ENCODE measurements around the gene TBC1D24. TPM values are rescaled to one million over a fixed set of nuclear protein-coding genes. Genes with fewer than 3 reads are reported as not detected.

TBC1D24 gene
- total and polyA plus RNA-seq, 9 of the 15 experiments (the other 6 are each of a cell fraction or from before 2014, with no cell fraction given): 1.7 to 22.6 (median 7.2) TPM

DNA sequence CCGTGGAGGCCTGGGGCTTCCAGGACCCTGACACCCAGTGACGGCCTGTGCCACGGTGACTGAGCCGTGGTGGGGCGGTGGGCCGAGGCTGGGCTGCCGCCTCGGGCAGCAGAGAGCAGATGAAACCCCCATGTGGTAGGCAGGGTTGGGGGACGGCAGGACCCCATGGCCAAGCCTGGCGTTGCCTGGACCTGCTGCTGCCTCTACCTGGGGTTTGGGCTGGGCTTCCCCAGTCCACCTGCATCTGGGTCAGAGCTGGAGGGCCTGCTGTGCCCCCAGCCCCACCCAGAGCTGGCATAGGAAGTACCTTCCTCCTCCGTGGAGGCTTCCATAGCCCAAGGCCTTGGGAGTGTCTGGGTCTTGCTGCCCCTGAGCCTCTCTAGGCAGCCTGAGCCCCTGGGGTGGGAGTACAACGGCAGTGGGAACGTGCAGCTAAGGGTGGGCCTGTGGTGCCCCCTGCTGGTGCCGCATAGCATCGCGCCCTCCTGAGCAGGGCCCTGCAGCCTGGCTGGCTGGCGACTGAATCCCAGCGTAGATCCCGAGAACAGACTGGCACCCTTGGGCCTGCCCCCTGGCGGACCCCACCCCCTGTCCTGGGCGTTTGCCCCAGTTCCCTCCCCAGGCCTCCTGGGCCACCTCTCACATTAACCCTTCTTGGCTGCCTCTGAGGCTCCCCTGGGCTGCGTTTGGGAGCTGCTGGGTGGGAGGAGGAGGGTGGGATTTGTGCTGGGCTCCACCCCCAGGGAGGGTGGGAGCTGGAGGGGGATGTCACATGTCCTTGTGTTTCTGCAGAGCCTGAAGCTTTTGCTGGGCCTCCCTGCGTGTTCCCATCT is 26.2 kb downstream of the TBC1D24 start (continued):
- TF ChIP-seq ZNF263 (CRISPR knock-in tag; IDR thresholded peaks at IDR 0.05; ENCODE audit: borderline replicate concordance) (peak; percentile 50), MECOM (CRISPR knock-in tag; IDR thresholded peaks at IDR 0.05) (no peak), ZBTB49 (CRISPR knock-in tag; IDR thresholded peaks at IDR 0.05; ENCODE audit: borderline replicate concordance) (no peak), POLR2B (IDR thresholded peaks at IDR 0.05; ENCODE audit: low read depth, partially characterized antibody) (no peak), STAG1 (CRISPR knock-in tag; IDR thresholded peaks at IDR 0.05; ENCODE audit: borderline replicate concordance) (peak; percentile 94), ZKSCAN3 (CRISPR knock-in tag; IDR thresholded peaks at IDR 0.05) (no peak), ZNF124 (CRISPR knock-in tag; IDR thresholded peaks at IDR 0.05) (no peak), RBM14 (IDR thresholded peaks at IDR 0.05; ENCODE audit: borderline replicate concordance, insufficient read depth, low read depth, low read length) (no peak), ZNF668 (CRISPR knock-in tag; IDR thresholded peaks at IDR 0.05) (no peak), GABPA (tag; conservative IDR thresholded peaks at IDR 0.05; ENCODE audit: low read depth) (no peak), CTBP1 (IDR thresholded peaks at IDR 0.05; ENCODE audit: borderline replicate concordance) (peak; percentile 55; the same call in 1 of the 2 replicates), GATA2 (CRISPR knock-in tag; IDR thresholded peaks at IDR 0.05) (no peak), HMGN3 (IDR thresholded peaks at IDR 0.05; ENCODE audit: borderline replicate concordance, extremely low read depth, insufficient read length, low read depth, low read length) (peak; percentile 63), POLR3A (IDR thresholded peaks at IDR 0.05; ENCODE audit: borderline replicate concordance, extremely low read depth, insufficient read depth, insufficient read length) (no peak)
- TF ChIP-seq, protein P1, sequence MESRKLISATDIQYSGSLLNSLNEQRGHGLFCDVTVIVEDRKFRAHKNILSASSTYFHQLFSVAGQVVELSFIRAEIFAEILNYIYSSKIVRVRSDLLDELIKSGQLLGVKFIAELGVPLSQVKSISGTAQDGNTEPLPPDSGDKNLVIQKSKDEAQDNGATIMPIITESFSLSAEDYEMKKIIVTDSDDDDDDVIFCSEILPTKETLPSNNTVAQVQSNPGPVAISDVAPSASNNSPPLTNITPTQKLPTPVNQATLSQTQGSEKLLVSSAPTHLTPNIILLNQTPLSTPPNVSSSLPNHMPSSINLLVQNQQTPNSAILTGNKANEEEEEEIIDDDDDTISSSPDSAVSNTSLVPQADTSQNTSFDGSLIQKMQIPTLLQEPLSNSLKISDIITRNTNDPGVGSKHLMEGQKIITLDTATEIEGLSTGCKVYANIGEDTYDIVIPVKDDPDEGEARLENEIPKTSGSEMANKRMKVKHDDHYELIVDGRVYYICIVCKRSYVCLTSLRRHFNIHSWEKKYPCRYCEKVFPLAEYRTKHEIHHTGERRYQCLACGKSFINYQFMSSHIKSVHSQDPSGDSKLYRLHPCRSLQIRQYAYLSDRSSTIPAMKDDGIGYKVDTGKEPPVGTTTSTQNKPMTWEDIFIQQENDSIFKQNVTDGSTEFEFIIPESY (CRISPR knock-in tag; IDR thresholded peaks at IDR 0.05): peak; percentile 83; the same call in 1 of the 2 replicates
- TF ChIP-seq, protein P2, sequence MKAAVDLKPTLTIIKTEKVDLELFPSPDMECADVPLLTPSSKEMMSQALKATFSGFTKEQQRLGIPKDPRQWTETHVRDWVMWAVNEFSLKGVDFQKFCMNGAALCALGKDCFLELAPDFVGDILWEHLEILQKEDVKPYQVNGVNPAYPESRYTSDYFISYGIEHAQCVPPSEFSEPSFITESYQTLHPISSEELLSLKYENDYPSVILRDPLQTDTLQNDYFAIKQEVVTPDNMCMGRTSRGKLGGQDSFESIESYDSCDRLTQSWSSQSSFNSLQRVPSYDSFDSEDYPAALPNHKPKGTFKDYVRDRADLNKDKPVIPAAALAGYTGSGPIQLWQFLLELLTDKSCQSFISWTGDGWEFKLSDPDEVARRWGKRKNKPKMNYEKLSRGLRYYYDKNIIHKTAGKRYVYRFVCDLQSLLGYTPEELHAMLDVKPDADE (conservative IDR thresholded peaks at IDR 0.05; ENCODE audit: control insufficient read depth, low read depth, low read length): no peak
- TF ChIP-seq, protein P3, sequence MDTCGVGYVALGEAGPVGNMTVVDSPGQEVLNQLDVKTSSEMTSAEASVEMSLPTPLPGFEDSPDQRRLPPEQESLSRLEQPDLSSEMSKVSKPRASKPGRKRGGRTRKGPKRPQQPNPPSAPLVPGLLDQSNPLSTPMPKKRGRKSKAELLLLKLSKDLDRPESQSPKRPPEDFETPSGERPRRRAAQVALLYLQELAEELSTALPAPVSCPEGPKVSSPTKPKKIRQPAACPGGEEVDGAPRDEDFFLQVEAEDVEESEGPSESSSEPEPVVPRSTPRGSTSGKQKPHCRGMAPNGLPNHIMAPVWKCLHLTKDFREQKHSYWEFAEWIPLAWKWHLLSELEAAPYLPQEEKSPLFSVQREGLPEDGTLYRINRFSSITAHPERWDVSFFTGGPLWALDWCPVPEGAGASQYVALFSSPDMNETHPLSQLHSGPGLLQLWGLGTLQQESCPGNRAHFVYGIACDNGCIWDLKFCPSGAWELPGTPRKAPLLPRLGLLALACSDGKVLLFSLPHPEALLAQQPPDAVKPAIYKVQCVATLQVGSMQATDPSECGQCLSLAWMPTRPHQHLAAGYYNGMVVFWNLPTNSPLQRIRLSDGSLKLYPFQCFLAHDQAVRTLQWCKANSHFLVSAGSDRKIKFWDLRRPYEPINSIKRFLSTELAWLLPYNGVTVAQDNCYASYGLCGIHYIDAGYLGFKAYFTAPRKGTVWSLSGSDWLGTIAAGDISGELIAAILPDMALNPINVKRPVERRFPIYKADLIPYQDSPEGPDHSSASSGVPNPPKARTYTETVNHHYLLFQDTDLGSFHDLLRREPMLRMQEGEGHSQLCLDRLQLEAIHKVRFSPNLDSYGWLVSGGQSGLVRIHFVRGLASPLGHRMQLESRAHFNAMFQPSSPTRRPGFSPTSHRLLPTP (IDR thresholded peaks at IDR 0.05; ENCODE audit: borderline replicate concordance, extremely low read depth, insufficient read length): no peak
